ENCODE data around the gene ZMYND11. TPM values are rescaled to one million over a fixed set of nuclear protein-coding genes. Genes with fewer than 3 reads are reported as not detected.

ZMYND11 gene
- total and polyA plus RNA-seq, 4 donors = 29.5 to 78.3 (median 43.2) TPM

DNA sequence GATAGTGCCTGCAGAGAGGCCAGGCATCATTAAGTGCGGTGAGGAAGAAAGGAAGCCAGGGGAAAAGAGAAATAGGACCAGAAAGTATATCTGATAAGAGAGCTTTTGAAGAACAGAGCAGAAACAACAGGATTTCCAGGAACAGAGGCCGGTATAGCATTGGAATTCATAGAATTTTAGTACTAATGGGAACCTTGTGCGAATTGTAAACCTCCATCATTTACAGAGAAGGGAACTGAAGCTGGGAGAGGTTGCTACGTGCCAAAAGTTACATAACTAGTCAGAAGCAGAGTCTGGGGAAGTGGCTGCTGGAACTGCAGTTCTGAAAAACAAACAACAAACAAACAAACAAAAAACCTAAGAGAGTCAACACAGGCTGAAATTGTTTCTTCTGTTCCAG, 5.4 kb upstream of the ZMYND11 start:
- Histone ChIP-seq H3K27me3 (ENCODE audit: control insufficient read depth in 3 of 3, insufficient read depth in 3 of 3, low read length in 2 of 3) (no peaks in the 10 kb centered on the region), H3K9me3 (ENCODE audit: control insufficient read depth in 4 of 4, insufficient read depth in 3 of 4, low read length in 3 of 4) (no peaks in the 10 kb centered on the region), H3K4me1 (ENCODE audit: control insufficient read depth in 5 of 5, insufficient read depth in 5 of 5, low read length in 5 of 5) (peaks cover 0 to 23% (median 0%) of the 10 kb centered on the region in 5 donors), H3K9ac (ENCODE audit: insufficient read depth in 1 of 2, low read length in 2 of 2) (no peak overlapping the region), H3K36me3 (ENCODE audit: control insufficient read depth in 4 of 4, insufficient read depth in 4 of 4, low read length in 4 of 4) (no peaks in the 10 kb centered on the region), H3K4me3 (no peak overlapping the region), H3K27ac (ENCODE audit: low read depth in 1 of 2, low read length in 1 of 2) (no peak overlapping the region)
- WGBS, 2 donors = 28 to 47% methylated on average over 4 of the region's 4 CpGs
- DNase-seq = no peak
- no peak for ATAC-seq (ENCODE audit: insufficient read depth, low FRiP score)
- TF ChIP-seq, protein P1, sequence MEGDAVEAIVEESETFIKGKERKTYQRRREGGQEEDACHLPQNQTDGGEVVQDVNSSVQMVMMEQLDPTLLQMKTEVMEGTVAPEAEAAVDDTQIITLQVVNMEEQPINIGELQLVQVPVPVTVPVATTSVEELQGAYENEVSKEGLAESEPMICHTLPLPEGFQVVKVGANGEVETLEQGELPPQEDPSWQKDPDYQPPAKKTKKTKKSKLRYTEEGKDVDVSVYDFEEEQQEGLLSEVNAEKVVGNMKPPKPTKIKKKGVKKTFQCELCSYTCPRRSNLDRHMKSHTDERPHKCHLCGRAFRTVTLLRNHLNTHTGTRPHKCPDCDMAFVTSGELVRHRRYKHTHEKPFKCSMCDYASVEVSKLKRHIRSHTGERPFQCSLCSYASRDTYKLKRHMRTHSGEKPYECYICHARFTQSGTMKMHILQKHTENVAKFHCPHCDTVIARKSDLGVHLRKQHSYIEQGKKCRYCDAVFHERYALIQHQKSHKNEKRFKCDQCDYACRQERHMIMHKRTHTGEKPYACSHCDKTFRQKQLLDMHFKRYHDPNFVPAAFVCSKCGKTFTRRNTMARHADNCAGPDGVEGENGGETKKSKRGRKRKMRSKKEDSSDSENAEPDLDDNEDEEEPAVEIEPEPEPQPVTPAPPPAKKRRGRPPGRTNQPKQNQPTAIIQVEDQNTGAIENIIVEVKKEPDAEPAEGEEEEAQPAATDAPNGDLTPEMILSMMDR (IDR thresholded peaks at IDR 0.05; ENCODE audit: control extremely low read depth, extremely low read depth) = no peak

DNA sequence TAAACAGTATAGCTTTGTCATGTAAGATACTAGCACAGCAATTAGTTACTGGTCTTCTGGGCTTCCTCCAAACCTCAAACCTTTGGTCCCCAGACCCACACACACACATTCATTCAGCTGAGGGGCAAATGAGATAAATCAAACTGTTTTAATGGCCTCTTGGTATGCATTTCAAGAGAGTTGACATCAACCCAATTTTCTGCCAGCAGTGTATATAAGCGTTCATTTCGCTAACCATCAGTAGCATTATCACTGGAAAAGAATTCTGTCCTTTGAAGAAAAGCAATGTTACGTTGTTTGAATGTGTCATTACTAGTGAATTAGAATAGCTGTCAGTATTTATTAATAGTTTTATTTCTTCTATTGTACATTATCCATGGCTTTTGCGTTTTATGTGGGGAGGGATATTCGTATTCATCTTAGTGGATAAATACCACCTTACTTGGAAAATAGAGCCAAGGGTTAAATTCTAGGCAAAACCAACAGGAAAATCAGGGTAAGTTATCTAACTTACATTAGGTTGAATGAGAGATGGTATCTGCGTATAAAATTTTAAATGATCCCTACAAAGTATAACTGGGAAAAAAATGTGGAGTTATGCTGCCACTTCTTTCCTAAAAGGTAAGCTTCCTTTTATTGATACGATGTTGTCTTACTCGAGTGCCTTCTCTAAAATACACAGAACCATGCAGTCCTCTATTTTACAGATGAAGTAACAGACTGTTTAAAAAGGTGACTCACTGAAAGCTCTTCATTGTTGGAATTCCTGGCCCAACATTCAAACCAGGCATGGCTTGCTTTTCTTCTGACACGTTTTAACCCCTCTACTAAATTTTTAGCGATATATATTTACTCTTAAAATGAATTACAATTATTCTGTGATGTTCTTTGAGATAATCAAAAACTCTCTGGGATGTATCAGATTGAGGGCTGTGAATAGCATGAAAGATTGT, 2.0 kb upstream of the ZMYND11 start:
- Histone ChIP-seq H3K27me3 (ENCODE audit: control insufficient read depth in 3 of 3, insufficient read depth in 3 of 3, low read length in 2 of 3) (no peaks in the 10 kb centered on the region), H3K4me1 (ENCODE audit: control insufficient read depth in 5 of 5, insufficient read depth in 5 of 5, low read length in 5 of 5) (peaks cover 0 to 31% (median 4%) of the 10 kb centered on the region in 5 donors), H3K4me3 (no peak overlapping the region), H3K36me3 (ENCODE audit: control insufficient read depth in 4 of 4, insufficient read depth in 4 of 4, low read length in 4 of 4) (no peaks in the 10 kb centered on the region), H3K9ac (ENCODE audit: insufficient read depth in 1 of 2, low read length in 2 of 2) (peak overlapping the region in 1 of 2 donors; percentile 90), H3K27ac (ENCODE audit: low read depth in 1 of 2, low read length in 1 of 2) (no peak overlapping the region), H3K9me3 (ENCODE audit: control insufficient read depth in 4 of 4, insufficient read depth in 3 of 4, low read length in 3 of 4) (no peaks in the 10 kb centered on the region)
- TF ChIP-seq, protein P1 (IDR thresholded peaks at IDR 0.05; ENCODE audit: control extremely low read depth, extremely low read depth) = no peak
- 72 to 81% methylated on average over 10 of the region's 10 CpGs for WGBS, 2 donors
- DNase-seq (peak in 2 of 3 donors; percentile 25 to 26), ATAC-seq (ENCODE audit: insufficient read depth, low FRiP score) (no peak)

DNA sequence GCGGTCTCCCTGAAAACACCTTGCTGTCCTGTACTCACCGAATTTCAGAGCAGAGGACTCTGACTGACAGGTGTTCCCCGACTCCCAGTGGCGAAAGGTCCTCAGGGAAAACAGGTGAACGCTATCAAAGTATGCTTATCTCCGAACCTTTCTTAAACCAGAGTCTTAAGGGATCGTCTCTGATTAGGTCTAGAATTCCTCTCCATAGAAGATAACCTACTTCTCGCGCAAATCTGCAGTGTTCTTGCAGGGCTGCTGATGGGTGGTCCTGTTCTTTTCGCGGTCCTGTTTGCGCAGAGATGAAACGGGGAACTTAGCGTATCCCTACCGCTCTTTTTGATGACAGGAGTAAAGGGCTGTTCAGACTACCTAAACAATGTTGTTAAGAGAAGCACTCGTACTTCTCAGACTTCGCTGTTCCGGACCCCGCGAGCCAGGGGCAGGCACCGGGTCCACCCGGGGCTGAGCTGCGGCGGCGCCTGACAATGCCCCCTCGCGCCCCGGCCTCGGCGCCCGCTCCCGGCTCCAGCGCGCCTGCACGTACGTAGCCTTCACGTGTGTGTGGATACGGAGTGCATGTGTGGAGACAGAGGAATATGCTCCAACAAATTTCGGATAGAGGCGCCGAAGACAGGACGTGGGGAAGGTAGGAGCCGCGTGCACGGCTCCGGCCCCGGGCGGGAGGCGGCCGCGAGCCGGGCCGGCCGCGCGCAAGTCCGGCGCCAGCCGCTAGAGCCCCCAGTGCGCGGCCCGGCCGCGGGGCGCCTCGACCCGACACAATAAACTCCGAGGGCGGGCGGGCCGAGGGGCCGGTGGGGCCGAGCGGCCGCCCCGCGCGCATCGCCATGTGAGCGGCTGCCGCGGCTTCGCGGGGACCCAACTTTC, 766 bp upstream of the ZMYND11 start:
- TF ChIP-seq, protein P1 (IDR thresholded peaks at IDR 0.05; ENCODE audit: control extremely low read depth, extremely low read depth) = no peak
- DNase-seq = peak; percentile 48 to 59 (median 54)
- 1% methylated on average over 84 of the region's 84 CpGs for WGBS, 2 donors
- peak; percentile 27 for ATAC-seq (ENCODE audit: insufficient read depth, low FRiP score)
- peaks cover 0 to 31% (median 4%) of the 10 kb centered on the region in 5 donors for H3K4me1 ChIP-seq (ENCODE audit: control insufficient read depth in 5 of 5, insufficient read depth in 5 of 5, low read length in 5 of 5)
- H3K4me3 ChIP-seq = peak overlapping the region; percentile 88
- no peaks in the 10 kb centered on the region for H3K9me3 ChIP-seq (ENCODE audit: control insufficient read depth in 4 of 4, insufficient read depth in 3 of 4, low read length in 3 of 4)
- H3K9ac ChIP-seq (ENCODE audit: insufficient read depth in 1 of 2, low read length in 2 of 2) = peak overlapping the region; percentile 37 to 90
- no peaks in the 10 kb centered on the region for H3K27me3 ChIP-seq (ENCODE audit: control insufficient read depth in 3 of 3, insufficient read depth in 3 of 3, low read length in 2 of 3)
- H3K36me3 ChIP-seq (ENCODE audit: control insufficient read depth in 4 of 4, insufficient read depth in 4 of 4, low read length in 4 of 4) = no peaks in the 10 kb centered on the region
- peak overlapping the region; percentile 96 to 99 for H3K27ac ChIP-seq (ENCODE audit: low read depth in 1 of 2, low read length in 1 of 2)

All from lung (tissue), 12 donors.